GM23248 (cell line): ENCODE data around the gene ACAA1. TPM values are rescaled to one million over a fixed set of nuclear protein-coding genes. Genes with fewer than 3 reads are reported as not detected.
"Not testable (repeated sequence)": the region's sequence is repeated elsewhere in the genome, so short reads cannot be mapped to it uniquely, and the experiment has no call there.

ENCODE experiments used
- DNase-seq: peaks from one replicate; pipeline ENCODE4 v3.0.0-alpha.2; 2015
- H2AFZ ChIP-seq: fragments of 200-600 bp; sonication (generic); 2 replicates; pipeline ENCODE4 v1.6.1; 2016; ENCODE audit warnings: antibody characterized with exemption
- H3F3A ChIP-seq: fragments of 200-600 bp; sonication (generic); 2 replicates; pipeline ENCODE4 v1.6.1; 2016; ENCODE audit warnings: mild to moderate bottlenecking, antibody characterized with exemption, mixed run types; ENCODE audit not compliant: insufficient read depth
- H3K27ac ChIP-seq: fragments of 200-600 bp; sonication (generic); 2 replicates; pipeline ENCODE4 v1.5.1; 2016; ENCODE audit warnings: mild to moderate bottlenecking
- H3K27me3 ChIP-seq: fragments of 200-600 bp; sonication (generic); replicated peaks from 2 replicates; pipeline ENCODE4 v1.6.1; 2016; ENCODE audit warnings: mild to moderate bottlenecking; ENCODE audit not compliant: insufficient read depth
- H3K36me3 ChIP-seq: fragments of 200-600 bp; sonication (generic); 2 replicates; pipeline ENCODE4 v1.6.1; 2016; ENCODE audit warnings: low read depth, mild to moderate bottlenecking
- H3K4me1 ChIP-seq: fragments of 200-600 bp; sonication (generic); 2 replicates; pipeline ENCODE4 v1.6.1; 2016; ENCODE audit warnings: mild to moderate bottlenecking; ENCODE audit not compliant: insufficient read depth
- H3K4me2 ChIP-seq: fragments of 200-600 bp; sonication (generic); one replicate; pipeline ENCODE4 v1.6.1; 2016; ENCODE audit warnings: mild to moderate bottlenecking; ENCODE audit not compliant: unreplicated experiment
- H3K4me3 ChIP-seq: fragments of 200-600 bp; sonication (generic); 2 replicates; pipeline ENCODE4 v1.5.1; 2016; ENCODE audit warnings: mild to moderate bottlenecking
- H3K79me2 ChIP-seq: fragments of 200-600 bp; sonication (generic); 2 replicates; pipeline ENCODE4 v1.6.1; 2016; ENCODE audit warnings: mild to moderate bottlenecking; ENCODE audit not compliant: insufficient read depth
- H3K9ac ChIP-seq: fragments of 200-600 bp; sonication (generic); 2 replicates; pipeline ENCODE4 v1.6.1; 2016; ENCODE audit warnings: mild to moderate bottlenecking
- H3K9me2 ChIP-seq: fragments of 200-600 bp; sonication (generic); 2 replicates; pipeline ENCODE4 v1.6.1; 2016; ENCODE audit warnings: mixed run types, mild to moderate bottlenecking, moderate library complexity; ENCODE audit not compliant: insufficient read depth
- H3K9me3 ChIP-seq: fragments of 200-600 bp; sonication (generic); one replicate; pipeline ENCODE4 v1.6.1; 2017; ENCODE audit warnings: low read depth
- H4K20me1 ChIP-seq: fragments of 200-600 bp; sonication (generic); 2 replicates; pipeline ENCODE4 v1.6.0; 2016; ENCODE audit not compliant: insufficient read depth
- EZH2 ChIP-seq: fragments of 200-600 bp; sonication (generic); IDR thresholded peaks from 2 replicates; pipeline ENCODE4 v1.6.1; 2018; ENCODE audit warnings: antibody characterized with exemption, mild to moderate bottlenecking; ENCODE audit not compliant: insufficient read depth, poor library complexity, severe bottlenecking
- EZH2phosphoT487 ChIP-seq: fragments of 200-600 bp; sonication (generic); IDR thresholded peaks from 2 replicates; pipeline ENCODE4 v1.6.1; 2018; ENCODE audit warnings: antibody characterized with exemption, moderate library complexity, mild to moderate bottlenecking, low read depth; ENCODE audit not compliant: insufficient read depth
- WGBS, 2 experiments: methylation state at CpG; one replicate each; pipeline ENCODE4 v1.1.6; 2015 to 2017; ENCODE audit warnings: low lambda C conversion rate in 2 of 2, low coverage in 1 of 2; ENCODE audit errors: missing lambda C conversion rate in 2 of 2; 5-methylcytosine and 5-hydroxymethylcytosine counted together
- in situ Hi-C: fragments of 300-500 bp; cut with MboI; formaldehyde crosslinking; loops from 2 replicates; pipeline ENCODE4 v1.15.0; 2020
- polyA plus RNA-seq: library from polyadenylated mRNA; unstranded; fragments of >200 nt; fragmentation: Nextera tagmentation; extraction: Ambion mirVana; gene quantifications from 2 replicates; pipeline ENCODE4 v1.2.1, GENCODE V29; 2016
- total RNA-seq: library from RNA; depleted of rRNA; stranded (reverse); fragments of >200 nt; shearing (Covaris generic); gene quantifications from 2 replicates; pipeline ENCODE4 v1.2.3, GENCODE V29; 2014

ACAA1 gene
- total and polyA plus RNA-seq, 2 experiments from 2014 or later = 32.9 to 50.5 TPM

GRCh38 chr3:38136393-38136776 is 542 bp downstream of the ACAA1 start:
- TF ChIP-seq EZH2phosphoT487 = no peak
- no peak for TF ChIP-seq EZH2
- H3K9me2 ChIP-seq = no peaks in the 10 kb centered on the region
- H3F3A ChIP-seq = 0 out of 2 replicates have a peak, but pooled peaks cover 8% of the 10 kb centered on the region
- no peaks in the 10 kb centered on the region for H3K27me3 ChIP-seq
- peak; percentile 72 for DNase-seq
- H3K4me2 ChIP-seq = peak overlapping the region; percentile 90
- peak overlapping the region; percentile 83 for H2AFZ ChIP-seq
- H4K20me1 ChIP-seq = no peaks in the 10 kb centered on the region
- peak overlapping the region; percentile 90 for H3K4me3 ChIP-seq
- WGBS, 2 experiments = 2% methylated on average over 18 to 20 of the region's 20 CpGs
- peak overlapping the region; percentile 36 for H3K27ac ChIP-seq
- peaks cover 15% of the 10 kb centered on the region; the same call in 1 of the 2 replicates for H3K4me1 ChIP-seq
- H3K36me3 ChIP-seq = no peaks in the 10 kb centered on the region; the same call in 1 of the 2 replicates
- H3K79me2 ChIP-seq = peaks cover 38% of the 10 kb centered on the region
- H3K9ac ChIP-seq = peak overlapping the region; percentile 85
- no peaks in the 10 kb centered on the region for H3K9me3 ChIP-seq
- in situ Hi-C loops = no loop called here

- H2AFZ ChIP-seq = peak overlapping the region; percentile 83
- in situ Hi-C loops, H3K36me3 ChIP-seq, H3K27me3 ChIP-seq, H3K9me2 ChIP-seq, H3F3A ChIP-seq, DNase-seq, H4K20me1 ChIP-seq, H3K27ac ChIP-seq, H3K9me3 ChIP-seq: not testable (repeated sequence)
- 52 to 60% methylated on average over 10 of the region's 10 CpGs for WGBS, 2 experiments
- H3K4me1 ChIP-seq = peaks cover 15% of the 10 kb centered on the region; the same call in 1 of the 2 replicates
- H3K4me3 ChIP-seq = peak overlapping the region; percentile 90
- H3K4me2 ChIP-seq = peak overlapping the region; percentile 90
- peaks cover 38% of the 10 kb centered on the region for H3K79me2 ChIP-seq
- H3K9ac ChIP-seq = peak overlapping the region; percentile 85
These were observed 1.2 kb downstream of the ACAA1 start for GRCh38 chr3:38135621-38136277.

- 85 to 87% methylated on average over 10 of the region's 10 CpGs for WGBS, 2 experiments
- H3K4me3 ChIP-seq = not testable (repeated sequence)
These were observed 2.3 kb downstream of the ACAA1 start for GRCh38 chr3:38134517-38135143.

GRCh38 chr3:38133557-38134405 is 3.1 kb downstream of the ACAA1 start:
- H3K79me2 ChIP-seq = peaks cover 24% of the 10 kb centered on the region
- no peak overlapping the region for H3K27ac ChIP-seq
- no peak overlapping the region for H3K4me2 ChIP-seq
- H3F3A ChIP-seq = 0 out of 2 replicates have a peak, but pooled peaks cover 8% of the 10 kb centered on the region
- no peak for DNase-seq
- in situ Hi-C loops = no loop called here
- TF ChIP-seq EZH2 (no peak), EZH2phosphoT487 (no peak)
- peaks cover 10% of the 10 kb centered on the region; the same call in 1 of the 2 replicates for H3K4me1 ChIP-seq
- H4K20me1 ChIP-seq = no peaks in the 10 kb centered on the region
- H3K9me3 ChIP-seq = no peaks in the 10 kb centered on the region
- no peak overlapping the region for H2AFZ ChIP-seq
- H3K36me3 ChIP-seq = no peaks in the 10 kb centered on the region; the same call in 1 of the 2 replicates
- no peak overlapping the region for H3K4me3 ChIP-seq
- no peak overlapping the region for H3K9ac ChIP-seq
- no peaks in the 10 kb centered on the region for H3K9me2 ChIP-seq
- WGBS, 2 experiments = 84 to 88% methylated on average over 10 of the region's 10 CpGs
- no peaks in the 10 kb centered on the region for H3K27me3 ChIP-seq

More at GRCh38 chr3:38134517-38135143, 2.3 kb downstream of the ACAA1 start:
- H3K9me2 ChIP-seq, H3K36me3 ChIP-seq, DNase-seq, H2AFZ ChIP-seq, H3K27me3 ChIP-seq, H3K9ac ChIP-seq, H3K27ac ChIP-seq, in situ Hi-C loops, H3F3A ChIP-seq, H3K4me2 ChIP-seq, H3K9me3 ChIP-seq, H4K20me1 ChIP-seq: not testable (repeated sequence)
- Histone ChIP-seq H3K4me1 (peaks cover 15% of the 10 kb centered on the region; the same call in 1 of the 2 replicates), H3K79me2 (peaks cover 32% of the 10 kb centered on the region)
